AML-193 (cell line): ENCODE data around the gene THBS4.

Source experiments
- DNase-seq, 2 experiments: peaks; one replicate each; lab custom pipeline; 2025; lab: John Stamatoyannopoulos, UW

The THBS4 gene

GRCh38 chr5:80034962-80035821, at the start of gene THBS4:
Gene THBS4 (plus strand): TSS chr5:80035348. CDS start chr5:80035538, 190 bp downstream.
- no peak for DNase-seq

GRCh38 chr5:79986260-79986659, 48.9 kb upstream of the THBS4 start:
- DNase-seq, result no peak

GRCh38 chr5:79990205-79990597, 44.9 kb upstream of the THBS4 start:
- DNase-seq, result no peak

- DNase-seq, result no peak
Measured at GRCh38 chr5:79990598-79991507, 44.3 kb upstream of the THBS4 start, which contains the start of gene MTX3. Gene MTX3 (minus strand): TSS chr5:79991262. CDS start chr5:79991238, 24 bp downstream.

- DNase-seq, result no peak
Measured at GRCh38 chr5:79992891-79993657, 42.1 kb upstream of the THBS4 start.

- no peak for DNase-seq
Measured at GRCh38 chr5:79999722-80000121, 35.4 kb upstream of the THBS4 start.

- DNase-seq, result no peak
Measured at GRCh38 chr5:80002677-80003076, 32.5 kb upstream of the THBS4 start.

GRCh38 chr5:80008995-80009765, 26.0 kb upstream of the THBS4 start:
- no peak for DNase-seq

GRCh38 chr5:80010754-80011392, 24.3 kb upstream of the THBS4 start:
- no peak for DNase-seq

GRCh38 chr5:80025069-80025468, 10.1 kb upstream of the THBS4 start:
- no peak for DNase-seq

- DNase-seq, result no peak
Measured at GRCh38 chr5:80026841-80027240, 8.3 kb upstream of the THBS4 start.

GRCh38 chr5:80031109-80031508, 4.0 kb upstream of the THBS4 start:
- DNase-seq, result no peak

GRCh38 chr5:80033513-80033912, 1.6 kb upstream of the THBS4 start:
- no peak for DNase-seq

- DNase-seq, result no peak
Measured at GRCh38 chr5:80034559-80034958, 589 bp upstream of the THBS4 start.

GRCh38 chr5:80035839-80036238, 691 bp downstream of the THBS4 start:
- no peak for DNase-seq

- DNase-seq, result no peak
Measured at GRCh38 chr5:80036615-80037014, 1.5 kb downstream of the THBS4 start.

- no peak for DNase-seq
Measured at GRCh38 chr5:80037366-80037765, 2.2 kb downstream of the THBS4 start.

- DNase-seq, result no peak
Measured at GRCh38 chr5:80039650-80040049, 4.5 kb downstream of the THBS4 start.

GRCh38 chr5:80041527-80041926, 6.4 kb downstream of the THBS4 start:
- no peak for DNase-seq

- DNase-seq, result no peak
Measured at GRCh38 chr5:80042330-80042729, 7.2 kb downstream of the THBS4 start.

GRCh38 chr5:80043187-80043586, 8.0 kb downstream of the THBS4 start:
- DNase-seq, result no peak
